GM18502 (cell line): Measurements from ENCODE around the gene OR7C2.
"Not testable (repeated sequence)": the region's sequence is repeated elsewhere in the genome, so short reads cannot be mapped to it uniquely, and the experiment has no call there.

Experiments
- ATAC-seq: cut with Tn5 transposase; IDR thresholded peaks from one replicate; pipeline ENCODE4 v1.9.1; 2021; ENCODE audit warnings: mild to moderate bottlenecking; ENCODE audit not compliant: unreplicated experiment, poor library complexity

Gene OR7C2

DNA sequence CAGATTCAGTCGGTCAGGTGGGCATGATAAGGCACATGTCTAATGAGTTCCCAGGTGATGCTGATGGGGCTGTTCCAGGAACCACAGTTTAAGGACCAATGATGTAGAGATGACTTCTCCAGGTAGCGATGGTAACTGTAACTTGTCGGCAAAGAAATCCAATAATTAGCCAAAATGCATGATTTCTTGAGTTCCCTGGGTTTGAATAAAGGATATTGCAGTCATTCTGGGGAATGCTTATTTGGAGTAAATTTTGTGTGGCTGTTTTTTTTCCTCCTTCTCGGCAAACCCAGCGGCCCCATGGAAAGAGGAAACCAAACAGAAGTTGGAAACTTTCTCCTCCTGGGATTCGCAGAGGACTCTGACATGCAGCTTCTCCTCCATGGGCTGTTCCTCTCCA is at the start of gene OR7C2:
Gene OR7C2, plus strand, starts transcription at position 301 of the 400 bp plus-strand sequence. Its CDS starts 0 bp downstream, at position 301.
- no peak for ATAC-seq

DNA sequence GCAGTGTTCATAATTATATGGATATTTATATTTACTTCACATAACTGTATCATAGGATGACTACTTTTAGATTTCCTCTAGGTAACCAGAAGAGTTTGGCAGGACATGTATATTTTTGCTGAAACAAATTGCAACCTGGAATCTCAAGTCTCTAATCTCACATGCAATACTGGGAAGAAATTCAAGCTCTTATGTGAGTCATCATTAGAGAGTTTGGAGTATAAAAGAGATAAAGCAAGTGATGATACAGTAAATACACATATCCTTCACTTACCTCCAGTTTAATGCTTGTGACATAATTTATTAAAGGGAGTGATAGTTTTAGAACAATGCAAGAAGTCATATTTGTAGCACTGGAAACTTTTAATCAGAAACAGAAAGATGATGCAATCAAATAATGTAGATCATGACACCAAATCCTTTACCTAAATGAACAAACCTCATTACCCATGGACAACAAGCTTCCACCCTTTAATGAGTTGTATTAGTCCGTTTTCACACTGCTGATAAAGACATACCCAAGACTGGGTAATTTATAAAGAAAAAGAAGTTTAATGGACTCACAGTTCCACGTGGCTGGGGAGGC is 39.5 kb upstream of the OR7C2 start:
- no peak for ATAC-seq

DNA sequence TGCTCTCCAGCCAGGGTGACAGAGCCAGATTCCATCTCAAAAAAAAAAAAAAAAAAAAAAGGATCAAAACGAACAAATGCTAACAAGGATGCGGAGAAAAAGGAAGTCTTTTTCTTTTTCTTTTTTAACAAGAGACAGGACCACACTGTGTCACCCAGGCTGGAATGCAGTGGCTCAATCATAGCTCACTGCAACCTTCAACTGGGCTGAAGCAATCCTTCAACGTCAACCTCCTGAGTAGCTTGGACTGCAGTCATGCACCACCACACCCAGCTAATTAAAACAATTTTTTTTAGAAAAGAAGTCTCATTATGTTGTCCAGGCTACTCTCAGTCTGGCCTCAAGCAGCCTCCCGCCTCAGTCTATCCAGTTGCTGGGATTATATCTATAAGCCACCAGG is 34.6 kb upstream of the OR7C2 start:
- ATAC-seq, result no peak

GRCh38 chr19:14915116-14915515 is 26.2 kb upstream of the OR7C2 start:
- no peak for ATAC-seq

GRCh38 chr19:14916848-14917247 is 24.4 kb upstream of the OR7C2 start:
- no peak for ATAC-seq

DNA sequence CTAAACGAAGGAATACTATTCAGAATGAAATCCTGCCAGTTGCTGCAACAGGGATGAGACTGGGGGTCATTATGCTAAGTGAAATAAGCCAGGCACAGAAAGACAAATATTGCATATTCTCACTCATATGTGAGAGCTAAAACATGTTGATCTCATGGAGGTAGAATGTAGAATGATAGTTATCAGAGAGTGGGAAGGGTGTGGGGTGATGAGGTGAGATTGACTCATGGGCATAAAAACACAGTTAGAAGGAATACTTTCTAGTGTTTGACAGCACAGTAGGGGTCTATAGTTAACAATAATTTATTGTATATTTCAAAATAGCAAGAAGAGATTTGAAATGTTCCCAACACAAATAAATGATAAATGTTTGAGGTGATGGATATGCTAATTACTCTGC is 7.8 kb upstream of the OR7C2 start:
- no peak for ATAC-seq

DNA sequence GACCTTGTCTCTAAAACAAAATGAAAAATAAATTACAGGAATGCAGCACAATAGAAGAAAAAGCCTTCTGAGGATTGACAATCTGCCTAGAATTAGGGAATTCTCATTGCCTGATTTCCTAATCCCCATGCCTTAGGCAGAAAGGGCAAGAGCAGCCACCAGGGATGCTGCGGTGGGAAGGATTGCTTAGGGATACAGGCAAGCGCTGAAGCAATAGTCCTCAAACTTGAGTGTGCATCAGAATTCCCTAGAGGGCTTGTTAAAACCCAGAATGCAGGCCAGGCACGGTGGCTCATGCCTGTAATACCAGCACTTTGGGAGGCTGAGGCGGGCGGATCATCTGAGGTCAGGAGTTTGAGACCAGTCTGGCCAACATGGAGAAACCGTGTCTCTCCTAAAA is 1.0 kb upstream of the OR7C2 start:
- no peak for ATAC-seq

GRCh38 chr19:14943601-14944000 is 2.3 kb downstream of the OR7C2 start:
- no peak for ATAC-seq

- ATAC-seq, result no peak
Observed at GRCh38 chr19:14944456-14944855, 3.2 kb downstream of the OR7C2 start.

GRCh38 chr19:14949413-14949812 is 8.1 kb downstream of the OR7C2 start:
- ATAC-seq, result not testable (repeated sequence)

DNA sequence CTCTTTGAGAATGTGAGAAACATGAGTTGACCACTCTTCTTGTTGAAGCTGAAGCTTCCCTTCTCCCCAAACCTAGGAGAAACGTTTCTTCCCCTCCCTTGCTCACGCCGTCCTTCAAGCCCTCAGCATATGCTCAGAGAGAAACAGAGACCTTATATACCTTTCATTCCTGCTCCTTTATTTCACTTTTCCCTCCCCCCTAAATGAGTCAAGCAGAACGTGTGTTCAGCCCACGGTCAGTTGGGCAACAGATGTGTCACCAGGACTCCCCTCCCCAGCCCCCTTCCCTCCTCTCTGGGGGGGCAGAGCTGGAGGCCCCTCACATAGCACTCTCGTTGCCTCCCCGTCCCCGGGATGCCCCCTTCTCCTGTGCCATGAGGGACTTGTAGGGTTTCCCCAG is 8.6 kb downstream of the OR7C2 start:
- ATAC-seq, result no peak

DNA sequence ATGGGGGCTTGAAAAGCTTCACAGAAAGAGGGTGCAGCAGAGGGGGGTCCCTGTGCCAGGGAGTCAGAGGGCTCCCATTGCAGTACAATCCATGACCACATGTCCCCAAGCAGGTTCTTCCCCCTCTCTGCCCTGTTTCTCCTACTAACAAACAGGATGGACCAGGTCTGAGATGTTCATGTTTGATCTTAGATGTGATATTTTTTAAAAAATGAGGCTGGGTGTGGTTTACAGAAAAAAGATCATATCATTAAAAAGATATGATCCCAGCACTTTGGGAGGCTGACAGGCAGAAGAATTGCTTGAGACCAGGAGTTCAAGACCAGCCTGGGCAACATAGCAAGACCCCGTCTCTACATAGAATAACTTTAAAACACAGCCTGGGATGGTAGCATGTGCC is 9.1 kb downstream of the OR7C2 start:
- no peak for ATAC-seq

DNA sequence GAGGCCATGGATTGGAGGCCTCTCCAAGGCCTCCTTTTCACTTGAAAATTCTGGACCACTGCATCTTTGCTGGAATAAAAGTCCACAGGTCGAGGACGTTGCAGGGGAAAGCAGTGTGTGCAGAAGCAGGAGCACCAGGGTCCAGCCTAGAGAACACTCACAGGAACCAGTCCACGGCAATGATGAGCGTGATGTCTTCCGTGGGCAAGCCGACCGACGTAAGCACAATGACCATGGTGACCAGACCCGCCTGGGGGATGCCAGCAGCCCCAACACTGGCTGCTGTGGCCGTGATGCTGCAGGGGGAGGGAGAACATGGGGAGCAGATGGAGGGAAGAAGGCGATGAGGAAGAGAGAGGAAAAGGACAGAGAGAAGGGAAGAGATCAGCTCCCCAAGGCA is 11.5 kb downstream of the OR7C2 start:
- no peak for ATAC-seq

GRCh38 chr19:14954071-14954655 is 12.9 kb downstream of the OR7C2 start:
- no peak for ATAC-seq

DNA sequence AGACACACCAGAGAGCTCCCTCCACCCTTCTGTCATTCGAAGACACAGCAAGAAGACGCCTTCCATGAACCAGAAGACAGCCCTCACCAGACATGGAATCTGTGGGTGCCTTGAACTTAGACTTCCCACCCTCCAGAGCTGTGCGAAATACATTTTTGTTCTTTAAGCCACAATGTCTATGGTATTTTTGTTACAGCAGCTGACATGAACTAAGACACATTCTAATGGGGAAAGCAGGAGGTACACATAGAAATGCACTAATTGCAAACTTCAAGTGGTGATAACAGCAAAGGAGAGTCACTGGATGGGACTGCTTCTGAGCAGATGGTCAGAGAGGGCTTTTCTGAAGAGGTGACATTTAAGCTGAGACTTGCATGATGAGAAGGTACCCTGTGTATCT is 16.2 kb downstream of the OR7C2 start:
- ATAC-seq, result no peak

DNA sequence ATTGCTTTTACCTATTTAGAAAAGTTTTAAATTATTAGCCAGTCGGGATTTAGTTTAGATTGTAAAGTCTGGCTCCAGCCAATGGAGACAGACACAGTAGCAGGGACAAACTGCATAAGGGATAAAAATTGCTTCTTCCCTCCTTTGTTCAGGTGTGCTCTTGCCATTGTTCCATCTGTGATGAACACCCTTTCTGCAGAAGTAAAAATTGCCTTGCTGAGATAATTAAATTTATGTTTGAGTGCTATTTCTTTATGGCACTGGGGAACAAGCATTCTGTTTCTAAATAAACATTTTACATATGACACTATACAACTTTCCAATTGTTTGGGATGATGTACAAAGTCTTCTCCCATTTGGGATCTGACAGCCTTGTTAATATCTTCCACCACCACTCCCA is 18.0 kb downstream of the OR7C2 start:
- no peak for ATAC-seq

- no peak for ATAC-seq
Observed at GRCh38 chr19:14961956-14962685, 20.8 kb downstream of the OR7C2 start.

- no peak for ATAC-seq
Observed at GRCh38 chr19:14968247-14968646, 27.0 kb downstream of the OR7C2 start.

DNA sequence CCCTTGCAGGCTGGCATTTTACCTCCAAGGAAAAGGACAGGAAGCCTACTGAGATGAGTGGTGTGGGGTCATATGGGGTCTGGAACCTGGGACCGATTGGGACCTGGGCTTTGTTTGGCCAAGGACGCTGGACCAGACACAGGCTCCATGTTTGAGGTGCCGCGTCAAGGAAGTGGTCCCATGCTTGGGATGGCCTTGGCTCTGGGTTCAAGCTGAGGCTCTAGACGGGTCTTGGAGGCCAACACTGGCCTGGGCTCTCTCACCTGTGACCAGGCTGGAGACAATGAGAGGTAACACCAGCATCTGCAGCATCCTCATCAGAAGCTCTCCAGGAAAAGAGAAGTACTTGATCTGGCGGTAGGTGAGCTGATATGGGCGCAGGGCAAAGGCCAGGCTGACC is 30.2 kb downstream of the OR7C2 start:
- no peak for ATAC-seq

DNA sequence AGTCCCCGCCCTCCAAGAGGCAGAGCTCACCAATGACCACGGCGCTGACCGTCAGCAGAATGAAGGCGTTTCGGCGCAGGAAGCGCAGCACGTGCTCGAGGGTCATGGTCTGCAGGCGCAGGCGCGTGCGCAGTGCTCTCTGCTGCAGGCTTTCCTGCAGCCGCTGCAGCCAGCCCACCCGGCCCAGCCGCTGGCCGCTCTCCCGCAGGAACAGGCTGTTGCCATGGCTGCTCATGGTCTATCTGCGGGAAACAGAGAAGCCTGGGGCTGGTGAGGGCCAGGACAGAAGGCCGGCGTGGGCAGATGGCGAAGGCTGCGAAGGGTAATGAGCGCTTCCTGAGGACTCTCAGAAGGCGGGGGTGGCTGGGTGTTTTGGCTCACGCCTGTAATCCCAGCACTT is 31.4 kb downstream of the OR7C2 start:
- ATAC-seq, result no peak

- ATAC-seq, result no peak
Observed at GRCh38 chr19:14974488-14974887, 33.2 kb downstream of the OR7C2 start.

- ATAC-seq, result no peak
Observed at GRCh38 chr19:14977128-14977527, 35.8 kb downstream of the OR7C2 start.
